Stimulated activated CD4-positive, alpha-beta T cell treated with anti-CD3 and anti-CD28 coated beads, Interleukin-2, amount 100 ng/mL, for 4 hours (primary cell): ENCODE data around the gene C19orf53.

ENCODE experiments used
- DNase-seq: peaks from one replicate; pipeline ENCODE4 v3.0.0-alpha.2; 2020; ENCODE audit warnings: low read depth

Gene C19orf53

GRCh38 chr19:13826652-13827235 is 52.5 kb downstream of the C19orf53 start:
- no peak for DNase-seq

- DNase-seq = no peak
Observed at GRCh38 chr19:13827656-13828055, 53.4 kb downstream of the C19orf53 start.
